ENCODE data around the gene C16orf95. TPM values are rescaled to one million over a fixed set of nuclear protein-coding genes. Genes with fewer than 3 reads are reported as not detected.

C16orf95 gene
- total RNA-seq, 3 donors from 2014 or later (not counting 1 experiment from before 2014, with no cell fraction given), result 1.6 to 4.1 (median 2.7) TPM

- no peaks in the 10 kb centered on the region for H3K27me3 ChIP-seq (ENCODE audit: control insufficient read depth, insufficient read depth, low read length)
- WGBS (ENCODE audit: insufficient coverage), result 96% methylated on average over 17 of the region's 17 CpGs
- no peak for ATAC-seq
- Mint-ChIP-seq H3K27ac (no peak overlapping the region), H3K9me3 (no peaks in the 10 kb centered on the region), H3K4me1 (peaks cover 11 to 12% of the 10 kb centered on the region in 2 donors), H3K27me3 (ENCODE audit: low read depth in 2 of 2) (no peaks in the 10 kb centered on the region), H3K4me3 (no peak overlapping the region), H3K36me3 (no peaks in the 10 kb centered on the region)
- no peak overlapping the region for H3K27ac ChIP-seq (ENCODE audit: low read length)
- peaks cover 36% of the 10 kb centered on the region for H3K36me3 ChIP-seq (ENCODE audit: control insufficient read depth, insufficient read depth, low read length)
- no peak for DNase-seq
- intact Hi-C loops (cut with micrococcal nuclease), result no loop called here
- peaks cover 5% of the 10 kb centered on the region for H3K4me1 ChIP-seq (ENCODE audit: control insufficient read depth, insufficient read depth, low read length)
- TF ChIP-seq CTCF (IDR thresholded peaks at IDR 0.05), result no peak
- H3K4me3 ChIP-seq (ENCODE audit: low read length), result no peak overlapping the region
- H3K9me3 ChIP-seq (ENCODE audit: control insufficient read depth, insufficient read depth, low read length), result no peaks in the 10 kb centered on the region
These were observed 22.0 kb upstream of the C16orf95 start for GRCh38 chr16:87339086-87339723.

- Histone ChIP-seq H3K27ac (ENCODE audit: low read length) (no peak overlapping the region), H3K27me3 (ENCODE audit: control insufficient read depth, insufficient read depth, low read length) (no peaks in the 10 kb centered on the region), H3K9me3 (ENCODE audit: control insufficient read depth, insufficient read depth, low read length) (no peaks in the 10 kb centered on the region), H3K36me3 (ENCODE audit: control insufficient read depth, insufficient read depth, low read length) (peaks cover 40% of the 10 kb centered on the region), H3K4me1 (ENCODE audit: control insufficient read depth, insufficient read depth, low read length) (peaks cover 5% of the 10 kb centered on the region), H3K4me3 (ENCODE audit: low read length) (no peak overlapping the region)
- no peak for ATAC-seq
- no peaks in the 10 kb centered on the region for H3K9me3 Mint-ChIP-seq
- DNase-seq, result no peak
- WGBS (ENCODE audit: insufficient coverage), result 93% methylated on average over 18 of the region's 18 CpGs
- H3K27ac Mint-ChIP-seq, result no peak overlapping the region
- TF ChIP-seq CTCF (IDR thresholded peaks at IDR 0.05), result no peak
- no peak overlapping the region for H3K4me3 Mint-ChIP-seq
- H3K4me1 Mint-ChIP-seq, result peaks cover 8 to 11% of the 10 kb centered on the region in 2 donors
- intact Hi-C loops (cut with micrococcal nuclease), result no loop called here
- no peaks in the 10 kb centered on the region for H3K27me3 Mint-ChIP-seq (ENCODE audit: low read depth in 2 of 2)
- no peaks in the 10 kb centered on the region for H3K36me3 Mint-ChIP-seq
These were observed 21.1 kb upstream of the C16orf95 start for GRCh38 chr16:87338155-87338765.

- 32% methylated on average over 16 of the region's 16 CpGs for WGBS (ENCODE audit: insufficient coverage)
- Mint-ChIP-seq H3K27me3 (ENCODE audit: low read depth in 2 of 2) (no peaks in the 10 kb centered on the region), H3K36me3 (no peaks in the 10 kb centered on the region), H3K4me3 (no peak overlapping the region), H3K4me1 (peaks cover 8 to 11% of the 10 kb centered on the region in 2 donors), H3K9me3 (no peaks in the 10 kb centered on the region), H3K27ac (peak overlapping the region in 1 of 2 donors; percentile 34)
- no peak overlapping the region for H3K27ac ChIP-seq (ENCODE audit: low read length)
- peaks cover 35% of the 10 kb centered on the region for H3K36me3 ChIP-seq (ENCODE audit: control insufficient read depth, insufficient read depth, low read length)
- peaks cover 5% of the 10 kb centered on the region for H3K4me1 ChIP-seq (ENCODE audit: control insufficient read depth, insufficient read depth, low read length)
- no peaks in the 10 kb centered on the region for H3K27me3 ChIP-seq (ENCODE audit: control insufficient read depth, insufficient read depth, low read length)
- intact Hi-C loops (cut with micrococcal nuclease), result no loop called here
- TF ChIP-seq CTCF (IDR thresholded peaks at IDR 0.05), result no peak
- no peak overlapping the region for H3K4me3 ChIP-seq (ENCODE audit: low read length)
- H3K9me3 ChIP-seq (ENCODE audit: control insufficient read depth, insufficient read depth, low read length), result no peaks in the 10 kb centered on the region
- DNase-seq (no peak), ATAC-seq (no peak)
These were observed 20.1 kb upstream of the C16orf95 start for GRCh38 chr16:87337262-87337771.
